ENCODE data around the gene ZNF821.
"Not testable (repeated sequence)": the region's sequence is repeated elsewhere in the genome, so short reads cannot be mapped to it uniquely, and the experiment has no call there.

ZNF821 gene

GRCh38 chr16:71883849-71884638 is at the start of gene ZNF821:
ZNF821 (minus strand) TSS chr16:71884182; CDS start chr16:71879946, 4,236 bp downstream.
- FAIRE-seq = no peak

- FAIRE-seq = no peak
Measured at GRCh38 chr16:71933017-71933416, 49.0 kb upstream of the ZNF821 start.

GRCh38 chr16:71931599-71931998 is 47.6 kb upstream of the ZNF821 start:
- FAIRE-seq = no peak

GRCh38 chr16:71931001-71931400 is 47.0 kb upstream of the ZNF821 start:
- FAIRE-seq = no peak

GRCh38 chr16:71930013-71930563 is 46.1 kb upstream of the ZNF821 start:
- FAIRE-seq = no peak

- no peak for FAIRE-seq
Measured at GRCh38 chr16:71929048-71929447, 45.1 kb upstream of the ZNF821 start.

GRCh38 chr16:71927787-71928186 is 43.8 kb upstream of the ZNF821 start:
- no peak for FAIRE-seq

GRCh38 chr16:71927383-71927782 is 43.4 kb upstream of the ZNF821 start:
- FAIRE-seq = no peak

GRCh38 chr16:71924710-71925109 is 40.7 kb upstream of the ZNF821 start:
- FAIRE-seq = no peak

GRCh38 chr16:71923941-71924690 is 40.1 kb upstream of the ZNF821 start:
- no peak for FAIRE-seq

- FAIRE-seq = no peak
Measured at GRCh38 chr16:71920658-71921057, 36.7 kb upstream of the ZNF821 start.

GRCh38 chr16:71919035-71919434 is 35.1 kb upstream of the ZNF821 start:
- FAIRE-seq = no peak

- FAIRE-seq = no peak
Measured at GRCh38 chr16:71917900-71918299, 33.9 kb upstream of the ZNF821 start.

GRCh38 chr16:71916397-71916920 is 32.5 kb upstream of the ZNF821 start:
- no peak for FAIRE-seq

- FAIRE-seq = no peak
Measured at GRCh38 chr16:71915350-71915749, 31.4 kb upstream of the ZNF821 start.

- no peak for FAIRE-seq
Measured at GRCh38 chr16:71914802-71915201, 30.8 kb upstream of the ZNF821 start.

- FAIRE-seq = no peak
Measured at GRCh38 chr16:71912534-71913275, 28.7 kb upstream of the ZNF821 start.

- no peak for FAIRE-seq
Measured at GRCh38 chr16:71911121-71911520, 27.1 kb upstream of the ZNF821 start.

- FAIRE-seq = not testable (repeated sequence)
Measured at GRCh38 chr16:71905765-71906164, 21.8 kb upstream of the ZNF821 start.

- FAIRE-seq = no peak
Measured at GRCh38 chr16:71904239-71904638, 20.3 kb upstream of the ZNF821 start.

GRCh38 chr16:71903608-71904007 is 19.6 kb upstream of the ZNF821 start:
- FAIRE-seq = no peak

- no peak for FAIRE-seq
Measured at GRCh38 chr16:71902656-71903365, 18.8 kb upstream of the ZNF821 start.
